HUDEP-2 (cell line): ENCODE results near the gene SRPK3.
"Not testable (repeated sequence)": the region's sequence is repeated elsewhere in the genome, so short reads cannot be mapped to it uniquely, and the experiment has no call there.

ENCODE experiments used
- DNase-seq, 76 experiments: peaks; one replicate each; lab custom pipeline; 2025; ENCODE audit not compliant: unreplicated experiment in 76 of 76; lab: John Stamatoyannopoulos, UW

The SRPK3 gene

DNA sequence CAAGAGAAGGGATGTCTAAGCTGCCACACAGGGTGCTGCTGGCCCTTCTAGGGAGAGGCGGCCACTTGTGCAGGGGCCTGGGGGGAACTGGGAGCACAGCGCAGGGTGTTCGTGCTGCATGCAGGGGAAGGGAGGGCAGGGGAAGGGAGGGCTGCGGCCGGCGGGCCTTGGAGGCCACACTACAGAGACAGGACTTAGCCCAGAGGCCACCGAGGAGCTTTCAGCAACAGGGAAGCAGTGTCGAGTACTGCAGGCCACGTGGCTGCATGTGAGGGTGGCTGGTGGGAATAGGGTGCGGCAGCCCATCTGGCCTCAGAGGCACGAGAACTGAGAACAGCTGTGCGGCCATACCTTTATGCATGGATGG is 35.8 kb upstream of the SRPK3 start:
- DNase-seq = not testable (repeated sequence)

DNA sequence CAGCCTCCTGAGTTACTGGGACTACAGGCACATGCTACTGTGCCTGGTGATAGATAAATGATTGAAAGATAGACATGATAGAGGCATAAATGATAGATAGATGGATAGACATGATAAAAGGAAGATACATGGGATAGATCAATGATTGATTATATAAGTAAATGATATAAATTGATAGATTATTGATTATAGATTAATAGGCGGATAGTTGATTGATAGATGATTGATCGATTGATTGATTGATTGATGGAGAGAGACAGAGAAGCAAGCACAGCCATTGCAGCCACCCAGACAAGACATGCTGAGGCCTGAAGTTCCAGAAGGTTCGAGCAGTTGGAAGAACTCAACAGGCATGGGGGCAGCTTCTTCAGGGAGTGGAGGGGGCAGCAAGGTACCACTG is 34.5 kb upstream of the SRPK3 start:
- no peak for DNase-seq

DNA sequence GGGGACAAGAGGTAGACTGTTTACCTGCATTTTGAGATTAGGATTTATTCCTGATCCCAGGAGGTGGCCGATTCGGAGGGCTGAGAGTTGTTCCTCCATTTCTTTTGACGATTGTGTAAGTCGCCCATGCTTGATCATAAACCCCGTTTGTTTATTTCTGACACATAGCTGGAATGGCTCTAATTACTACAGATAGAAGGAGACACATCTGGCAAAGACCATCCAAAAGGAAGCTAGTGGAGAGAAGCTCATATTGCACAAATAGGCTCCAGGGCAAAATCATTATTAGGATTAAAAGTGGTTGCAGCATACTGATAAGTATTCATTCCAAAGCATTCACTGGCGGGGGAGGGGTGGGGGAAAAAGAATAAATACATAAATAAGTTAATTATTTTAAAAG is 33.9 kb upstream of the SRPK3 start:
- not testable (repeated sequence) for DNase-seq

DNA sequence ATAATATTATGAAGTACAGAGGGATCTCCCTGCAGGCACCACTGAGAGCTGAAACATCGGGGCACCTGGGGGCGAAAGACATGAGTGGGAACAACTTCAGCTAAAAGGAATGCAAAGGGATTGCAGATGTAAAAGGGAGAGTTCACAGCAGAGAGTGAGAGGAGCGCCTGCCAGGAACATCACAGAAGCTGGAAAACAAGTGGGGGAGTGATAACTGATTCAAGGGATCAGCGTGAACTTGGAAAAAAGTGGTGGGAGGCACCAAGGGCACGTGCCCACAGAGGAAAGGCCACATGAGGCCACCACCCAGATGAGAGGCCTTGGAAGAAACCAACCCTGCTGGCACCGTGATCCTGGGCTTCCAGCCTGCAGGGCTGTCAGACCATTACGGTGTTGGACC is 31.8 kb upstream of the SRPK3 start:
- not testable (repeated sequence) for DNase-seq

DNA sequence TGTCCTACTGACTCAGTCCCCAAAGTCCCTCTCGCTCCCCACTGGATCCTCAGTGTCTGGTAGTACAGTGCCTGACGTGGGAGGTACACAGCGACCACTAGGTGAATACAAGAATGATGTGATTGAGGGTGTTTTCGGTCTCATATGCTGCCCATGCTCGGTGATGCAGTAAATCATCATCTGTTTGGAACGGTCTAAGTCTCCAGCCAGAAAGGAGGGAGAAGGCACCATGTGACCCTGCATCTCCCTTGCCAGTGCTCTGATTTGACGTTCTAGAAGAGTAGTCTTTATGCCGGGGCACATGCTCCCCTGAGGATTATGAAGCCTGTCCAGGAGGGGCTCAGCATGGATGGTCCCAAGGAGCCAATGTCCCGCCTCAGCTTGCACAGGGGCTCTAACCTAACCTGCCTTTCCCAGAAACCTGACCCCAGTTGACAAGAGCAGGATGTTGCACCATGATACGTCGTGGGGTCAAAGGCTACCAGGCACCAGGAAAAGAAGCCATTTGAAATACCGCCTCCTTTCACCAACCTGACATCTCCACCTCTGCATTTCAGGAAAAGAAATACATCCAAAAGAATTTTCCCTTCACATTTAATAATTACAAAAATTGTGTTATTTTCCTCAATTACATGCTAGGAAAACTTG is 30.6 kb upstream of the SRPK3 start:
- DNase-seq = no peak

DNA sequence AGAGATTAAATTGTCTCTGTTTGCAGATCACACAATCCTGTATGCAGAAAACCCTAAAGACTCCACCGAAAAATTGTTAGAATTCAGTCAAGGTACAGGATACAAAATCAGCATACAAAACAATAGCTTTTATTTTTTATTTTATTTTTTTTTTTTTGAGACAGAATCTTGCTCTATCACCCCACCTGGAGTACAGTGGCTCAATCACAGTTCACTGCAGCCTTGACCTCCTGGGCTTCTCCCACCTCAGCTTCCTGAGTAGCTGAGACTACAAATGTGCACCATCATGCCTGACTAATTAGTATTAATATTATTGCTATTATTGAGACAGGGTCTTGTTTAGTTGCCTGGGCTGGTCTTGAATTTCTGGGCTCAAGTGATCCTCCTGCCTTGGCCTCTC is 25.7 kb upstream of the SRPK3 start:
- DNase-seq = no peak

DNA sequence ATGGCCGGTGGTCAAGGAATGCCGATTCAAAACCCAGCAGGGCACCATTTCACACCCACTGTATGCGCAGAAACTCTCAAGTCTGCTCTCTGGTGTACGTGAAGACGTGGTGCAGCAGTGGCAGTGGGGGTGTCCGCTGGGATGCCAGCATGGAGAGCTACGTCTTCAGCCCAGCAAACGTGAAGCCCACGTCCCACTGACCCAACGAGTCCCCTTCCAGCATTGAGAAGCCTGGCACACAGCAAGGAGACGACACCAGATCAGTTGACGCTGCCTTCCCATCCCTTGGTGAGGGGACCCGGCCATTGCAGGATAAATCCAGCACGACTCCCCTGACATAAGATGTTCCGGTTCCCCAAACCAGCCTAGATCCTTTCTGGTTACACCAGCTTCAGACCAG is 19.0 kb upstream of the SRPK3 start:
- DNase-seq = no peak

DNA sequence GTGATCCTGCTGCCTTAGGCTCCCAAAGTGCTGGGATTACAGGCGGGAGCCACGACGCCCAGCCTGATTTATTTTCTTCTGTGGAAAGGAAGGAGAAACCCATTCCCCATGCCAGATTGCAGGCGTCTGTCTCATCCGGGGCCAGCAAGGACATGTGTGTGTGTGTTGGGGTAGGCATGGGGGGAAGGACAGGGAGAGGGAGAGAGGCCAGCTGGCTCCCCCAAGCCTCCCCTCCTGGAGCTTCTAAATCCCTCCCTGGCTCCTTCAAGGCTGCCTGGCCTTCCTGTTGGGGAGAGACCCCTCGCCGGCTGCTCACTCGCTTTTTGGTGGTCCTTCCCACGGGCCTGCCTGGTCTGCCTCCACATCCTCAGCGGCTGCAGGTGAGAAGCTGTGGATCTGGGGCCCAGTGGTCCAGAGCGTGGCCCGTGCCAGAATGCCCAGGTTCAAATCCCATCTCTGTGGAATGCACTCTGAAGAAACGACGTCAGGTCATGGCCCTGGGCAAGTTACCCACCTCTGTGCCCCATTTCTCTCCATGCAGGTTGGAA is 18.1 kb upstream of the SRPK3 start:
- no peak for DNase-seq

DNA sequence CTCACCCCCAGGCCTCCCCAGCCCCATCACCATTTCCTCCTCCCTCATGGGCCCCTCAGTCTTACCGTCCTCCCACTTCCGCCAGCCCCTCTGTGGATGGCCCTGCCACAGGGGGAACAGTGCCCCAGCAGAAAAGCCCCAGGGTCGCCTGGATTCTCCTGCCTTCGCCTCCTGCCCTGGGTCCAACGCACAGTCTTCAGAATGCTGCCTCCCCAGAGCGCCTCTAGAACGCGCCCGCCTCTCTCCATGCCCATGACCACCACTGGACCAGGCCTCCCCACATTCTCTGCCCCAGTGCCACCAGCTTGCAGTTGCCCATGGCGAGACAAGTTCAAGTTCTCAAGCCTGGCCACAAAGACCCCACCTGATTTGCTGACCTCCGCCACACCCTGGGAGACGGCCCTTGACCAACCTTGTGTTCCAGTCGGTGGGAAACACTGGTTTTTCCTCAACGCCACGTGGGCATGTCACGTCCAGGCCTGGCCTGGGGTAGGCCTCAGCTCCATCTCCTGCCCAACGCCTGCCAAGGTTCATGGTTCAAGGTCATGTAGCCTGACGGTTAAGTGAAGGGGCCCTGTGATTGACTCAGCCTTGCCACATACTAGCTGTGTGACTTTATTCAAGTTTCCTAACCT is 17.4 kb upstream of the SRPK3 start:
- DNase-seq = no peak

DNA sequence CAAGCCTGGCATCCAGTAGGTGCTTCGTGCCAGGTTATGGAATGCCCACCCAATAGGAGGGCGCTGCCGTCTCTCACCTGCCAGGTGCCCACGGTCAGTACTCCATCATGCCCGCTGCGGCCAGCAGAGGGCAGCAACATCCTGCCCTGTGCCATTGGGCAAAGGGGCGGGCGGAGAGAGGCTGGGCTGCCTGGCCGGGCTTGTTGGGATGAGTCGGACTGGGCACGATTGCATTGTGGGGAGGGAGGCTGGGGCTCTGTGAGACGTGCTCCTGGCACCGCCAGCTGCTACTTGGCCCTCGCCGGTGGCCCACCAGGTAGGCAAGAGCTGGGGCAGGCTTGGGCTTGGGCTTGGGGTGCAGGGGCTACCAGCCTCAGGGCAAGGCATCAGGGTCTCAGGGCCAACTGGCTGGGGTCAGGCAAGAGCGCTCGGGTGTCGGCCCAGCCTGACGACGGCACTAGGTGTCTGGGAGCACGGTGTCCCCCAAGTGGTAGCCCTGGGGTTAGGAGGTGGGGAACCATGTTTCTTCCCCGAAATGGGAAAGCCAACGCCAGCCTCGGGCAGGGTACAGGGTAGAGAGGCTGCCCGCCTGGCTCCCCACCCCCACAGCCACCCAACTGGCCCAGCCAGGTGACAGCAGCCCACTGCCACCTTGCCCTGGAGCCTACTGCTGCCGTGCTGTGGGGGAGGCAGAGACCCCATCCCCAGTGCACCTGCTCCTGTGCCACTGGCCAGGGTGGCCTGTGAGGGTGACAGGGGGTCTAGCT is 16.7 kb upstream of the SRPK3 start, which contains the start of gene PLXNB3:
Gene PLXNB3 (plus strand): TSS at position 261 of the 767 bp plus-strand sequence. CDS start 1,287 bp downstream, outside the sequence.
- peak in 73 of 76 experiments; percentile 0 to 79 (median 61) for DNase-seq

DNA sequence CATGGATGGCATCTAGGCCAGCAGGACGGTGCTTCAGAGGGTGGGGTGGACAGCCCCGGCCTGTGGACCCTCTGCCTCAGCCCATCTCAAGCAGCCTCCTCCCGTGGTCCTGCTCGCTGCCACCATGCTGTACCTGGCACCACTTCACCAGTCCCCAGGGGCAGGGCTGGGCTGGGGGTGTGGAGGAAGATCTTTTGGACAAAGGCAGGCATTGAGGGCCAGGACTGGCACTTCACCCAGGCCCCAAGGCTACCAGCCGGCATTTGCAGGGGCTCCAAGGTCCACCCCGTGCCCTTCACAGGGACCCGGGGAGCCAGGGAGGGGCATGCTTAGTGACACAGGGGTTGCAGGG is 16.1 kb upstream of the SRPK3 start:
- DNase-seq = no peak

DNA sequence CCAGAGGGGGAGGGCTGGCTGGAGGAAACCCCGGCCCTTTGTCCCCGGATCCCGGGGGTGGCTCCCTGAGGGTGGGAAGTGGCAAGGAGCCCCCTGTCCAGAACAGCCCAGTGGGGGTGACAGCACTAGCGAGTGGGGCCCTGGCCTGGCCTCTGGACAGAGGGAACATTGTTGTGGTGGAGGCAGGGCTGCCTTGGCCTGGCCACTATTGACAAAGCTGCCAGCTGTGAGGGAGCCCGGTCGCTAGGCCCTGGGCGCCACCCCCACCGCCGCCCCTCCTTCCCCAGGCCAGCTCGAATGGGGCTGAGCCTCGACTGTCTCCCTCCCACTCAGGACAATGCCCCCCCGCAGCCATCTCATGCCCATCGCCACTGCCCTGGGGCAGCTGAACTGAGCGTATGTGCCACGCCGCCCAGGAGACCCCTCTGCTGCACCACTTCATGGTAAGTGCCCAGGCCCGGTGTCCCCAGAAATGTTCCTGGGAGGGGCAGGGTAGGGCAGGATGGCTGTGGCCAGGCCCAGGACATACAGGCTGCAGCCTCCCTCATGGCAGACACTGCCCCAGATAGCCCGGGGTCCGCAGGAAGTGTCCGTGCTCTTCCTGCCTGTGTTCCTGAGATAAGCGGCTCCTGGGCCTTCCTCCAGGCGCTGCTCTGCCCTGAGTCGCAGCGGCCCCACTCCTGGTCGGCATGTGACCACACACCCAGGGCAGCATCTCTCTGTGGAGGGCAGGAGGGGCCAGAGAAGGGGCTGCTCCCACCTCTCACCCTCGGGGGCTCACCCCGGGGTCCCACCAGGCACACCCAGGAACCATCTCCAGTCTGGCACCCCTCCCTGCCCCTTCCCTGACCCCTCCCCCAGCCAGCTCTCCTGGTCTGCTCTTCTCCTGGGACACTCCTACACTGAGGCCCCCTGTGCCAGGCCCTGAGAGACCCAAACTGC is 15.4 kb upstream of the SRPK3 start:
- DNase-seq = peak in 69 of 76 experiments; percentile 2 to 71 (median 40)

DNA sequence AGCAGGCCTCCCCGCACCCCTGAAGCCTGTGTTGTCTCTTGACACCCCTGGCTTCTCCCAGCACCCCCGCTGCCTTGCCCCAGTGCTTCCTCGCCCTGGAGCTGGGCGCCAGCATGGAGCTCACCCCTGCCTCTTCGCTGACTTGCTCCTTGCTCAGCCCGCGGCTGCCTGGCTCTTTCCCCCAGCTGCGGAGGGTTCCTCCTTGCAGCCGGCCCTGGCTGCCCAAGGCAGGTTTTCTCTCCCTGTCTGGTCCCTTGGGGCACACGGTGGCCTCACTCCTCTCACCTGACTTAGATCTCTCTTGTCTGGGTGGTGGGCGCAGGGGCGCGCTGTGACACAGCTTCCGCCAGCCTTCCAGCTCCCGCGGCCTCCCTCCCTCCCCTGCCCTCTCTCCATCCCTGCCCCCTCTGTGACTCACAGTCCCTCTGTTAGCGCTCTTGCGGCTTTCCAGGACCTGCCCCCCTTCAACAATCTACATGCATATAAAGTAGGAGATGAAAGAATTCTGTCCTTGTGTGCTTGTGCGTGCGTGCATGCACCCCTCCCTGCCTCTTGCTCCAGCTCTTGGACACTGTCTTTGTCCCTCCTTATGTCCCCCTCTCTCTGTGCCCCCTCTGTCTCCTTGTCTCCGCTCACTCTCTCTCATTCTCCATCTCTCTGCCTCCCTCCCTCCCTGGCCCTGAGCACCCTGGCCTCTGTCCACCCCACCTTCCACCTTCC is 14.6 kb upstream of the SRPK3 start:
- peak in 64 of 76 experiments; percentile 0 to 76 (median 34) for DNase-seq

DNA sequence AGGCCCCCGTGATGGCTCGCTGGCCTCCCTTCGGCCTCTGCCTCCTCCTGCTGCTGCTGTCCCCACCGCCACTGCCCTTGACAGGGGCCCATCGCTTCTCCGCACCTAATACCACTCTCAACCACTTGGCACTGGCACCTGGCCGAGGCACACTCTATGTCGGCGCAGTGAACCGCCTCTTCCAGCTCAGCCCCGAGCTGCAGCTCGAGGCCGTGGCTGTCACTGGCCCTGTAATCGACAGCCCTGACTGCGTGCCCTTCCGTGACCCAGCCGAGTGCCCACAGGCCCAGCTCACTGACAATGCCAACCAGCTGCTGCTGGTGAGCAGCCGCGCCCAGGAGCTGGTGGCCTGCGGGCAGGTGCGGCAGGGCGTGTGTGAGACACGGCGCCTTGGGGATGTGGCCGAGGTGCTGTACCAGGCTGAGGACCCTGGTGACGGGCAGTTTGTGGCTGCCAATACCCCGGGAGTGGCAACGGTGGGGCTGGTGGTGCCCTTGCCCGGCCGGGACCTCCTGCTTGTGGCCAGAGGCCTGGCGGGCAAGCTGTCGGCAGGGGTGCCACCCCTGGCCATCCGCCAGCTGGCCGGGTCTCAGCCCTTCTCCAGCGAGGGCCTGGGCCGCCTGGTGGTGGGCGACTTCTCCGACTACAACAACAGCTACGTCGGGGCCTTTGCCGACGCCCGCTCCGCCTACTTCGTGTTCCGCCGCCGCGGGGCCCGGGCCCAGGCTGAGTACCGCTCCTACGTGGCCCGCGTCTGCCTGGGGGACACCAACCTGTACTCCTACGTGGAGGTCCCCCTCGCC is 13.8 kb upstream of the SRPK3 start:
- no peak for DNase-seq

DNA sequence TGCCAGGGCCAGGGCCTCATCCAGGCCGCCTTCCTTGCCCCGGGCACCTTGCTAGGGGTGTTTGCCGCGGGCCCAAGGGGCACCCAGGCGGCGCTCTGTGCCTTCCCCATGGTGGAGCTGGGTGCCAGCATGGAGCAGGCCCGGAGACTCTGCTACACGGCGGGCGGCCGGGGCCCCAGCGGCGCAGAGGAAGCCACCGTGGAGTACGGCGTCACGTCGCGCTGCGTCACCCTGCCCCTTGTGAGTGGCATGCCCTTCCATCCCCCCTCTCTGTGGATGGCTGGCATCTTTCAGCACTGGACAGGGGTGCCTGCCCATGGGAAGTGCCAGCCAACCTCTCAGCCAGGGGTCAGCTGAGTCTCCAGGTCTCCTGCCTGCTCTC is 13.2 kb upstream of the SRPK3 start:
- DNase-seq = no peak

DNA sequence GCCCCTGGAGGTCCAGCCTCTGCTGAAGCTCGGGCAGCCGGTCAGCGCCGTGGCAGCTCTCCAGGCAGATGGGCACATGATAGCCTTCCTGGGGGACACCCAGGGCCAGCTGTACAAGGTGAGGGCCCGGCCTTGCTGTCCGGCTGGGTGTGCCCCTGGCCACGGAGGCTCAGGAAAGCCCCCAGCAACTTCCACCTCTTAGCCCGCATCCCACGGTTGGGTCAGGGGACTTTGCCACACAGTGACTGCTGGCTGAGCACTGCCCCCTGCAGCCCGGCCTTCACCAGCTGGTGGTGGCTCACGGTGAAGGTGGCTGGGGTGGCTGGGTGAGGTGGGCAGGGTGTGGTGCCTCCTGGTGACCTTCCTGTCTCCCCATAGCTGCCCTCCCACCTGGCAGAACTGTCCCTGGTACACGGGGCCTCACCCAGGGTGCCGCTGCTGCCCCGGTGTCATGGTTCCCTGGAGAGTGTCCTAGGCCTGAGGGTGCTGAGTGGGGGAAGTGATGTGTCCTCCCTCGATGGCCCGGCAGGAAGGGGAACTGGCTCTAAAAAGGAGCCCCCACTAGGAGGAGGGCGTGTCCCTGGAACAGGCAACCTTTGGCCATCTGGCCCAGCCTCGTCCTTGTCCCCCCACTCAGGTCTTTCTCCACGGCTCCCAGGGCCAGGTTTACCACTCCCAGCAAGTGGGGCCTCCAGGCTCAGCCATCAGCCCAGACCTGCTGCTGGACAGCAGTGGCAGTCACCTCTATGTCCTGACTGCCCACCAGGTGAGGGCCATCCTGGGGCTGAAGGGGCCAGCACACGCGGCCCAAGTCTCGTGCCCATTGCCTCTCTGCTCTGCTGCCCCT is 12.3 kb upstream of the SRPK3 start:
- no peak for DNase-seq

DNA sequence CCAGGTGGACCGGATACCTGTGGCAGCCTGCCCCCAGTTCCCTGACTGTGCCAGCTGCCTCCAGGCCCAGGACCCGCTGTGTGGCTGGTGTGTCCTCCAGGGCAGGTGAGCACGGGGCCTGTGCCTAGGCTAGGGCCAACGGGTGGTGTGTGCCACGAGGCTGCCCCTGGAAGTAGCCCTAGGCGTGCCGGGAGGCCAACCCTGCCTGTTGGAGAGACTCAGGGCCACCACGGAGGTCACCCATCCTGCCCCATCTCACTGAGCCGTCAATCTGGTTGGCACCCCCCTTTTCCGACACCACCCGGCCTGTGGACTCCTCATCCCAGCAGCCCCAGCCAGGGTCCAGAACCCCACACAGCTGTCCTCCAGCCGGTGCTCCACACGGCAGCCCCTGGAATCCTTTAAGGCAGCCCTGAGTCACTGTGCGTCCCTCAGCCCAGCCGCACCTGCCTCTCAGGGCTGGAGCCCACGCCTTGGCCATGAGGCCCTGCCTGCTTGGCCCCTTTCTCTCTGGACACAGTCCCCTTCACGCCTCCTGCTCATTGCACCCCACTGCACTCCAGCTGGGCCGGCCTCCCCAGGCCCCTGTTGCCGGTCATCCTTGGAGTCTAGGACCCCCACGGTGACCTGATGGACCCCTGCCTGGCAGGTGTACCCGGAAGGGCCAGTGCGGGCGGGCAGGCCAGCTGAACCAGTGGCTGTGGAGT is 11.5 kb upstream of the SRPK3 start:
- no peak for DNase-seq
